HG03095 (cell line): ENCODE results near the gene FOXS1.

Experiments used
- ATAC-seq: cut with Tn5 transposase; IDR thresholded peaks from one replicate; pipeline ENCODE4 v1.9.1; 2021; ENCODE audit warnings: moderate library complexity; ENCODE audit not compliant: unreplicated experiment

FOXS1 gene

DNA sequence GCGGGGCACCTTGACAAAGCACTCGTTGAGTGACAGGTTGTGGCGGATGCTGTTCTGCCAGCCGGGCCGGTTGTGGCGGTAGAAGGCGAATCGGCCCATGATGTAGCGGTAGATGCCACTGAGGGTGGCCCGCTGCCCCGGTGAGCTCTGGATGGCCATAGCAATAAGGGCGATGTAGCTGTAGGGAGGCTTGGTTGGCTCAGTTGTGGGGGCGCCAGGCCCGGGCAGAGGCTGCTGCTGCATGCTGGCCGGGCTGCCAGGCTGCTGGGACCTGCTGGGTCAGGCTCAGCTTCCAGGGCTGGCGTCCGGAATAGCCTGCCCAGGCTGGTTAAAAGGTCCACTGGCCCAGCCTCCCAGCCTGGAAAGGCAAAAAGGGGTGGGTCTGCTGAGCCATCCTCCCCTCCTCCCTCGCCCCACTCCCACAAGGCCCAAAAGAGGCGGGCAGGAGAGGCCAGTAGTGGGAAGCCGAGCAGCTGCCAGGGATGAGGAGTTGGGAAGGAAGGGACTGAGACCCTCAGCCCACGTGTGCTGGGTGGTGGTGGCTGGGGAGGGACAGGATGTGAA, at the start of gene FOXS1:
TSS of gene FOXS1 (minus strand) at position 305 of the 564 bp plus-strand sequence. CDS start at position 243, 62 bp downstream.
- ATAC-seq = no peak

DNA sequence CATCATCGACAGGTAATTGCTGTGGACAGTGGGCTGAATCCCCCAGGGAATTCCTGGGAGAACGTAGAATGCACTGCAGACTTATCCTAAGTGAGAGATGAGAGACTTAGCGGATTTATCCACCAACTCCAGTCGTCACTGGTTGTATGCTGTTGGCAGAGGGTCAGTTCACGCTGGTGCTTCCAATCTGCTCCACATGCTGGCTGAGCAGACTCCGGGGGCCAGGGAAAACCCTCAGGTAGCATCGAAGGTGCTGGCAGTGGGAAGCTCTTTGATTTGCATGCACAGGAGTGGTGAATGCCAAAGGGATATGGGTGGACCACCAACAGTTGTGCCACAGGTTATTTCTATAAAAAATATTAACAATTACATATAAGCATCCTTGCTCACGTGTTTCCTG, 45.2 kb upstream of the FOXS1 start:
- ATAC-seq = no peak

DNA sequence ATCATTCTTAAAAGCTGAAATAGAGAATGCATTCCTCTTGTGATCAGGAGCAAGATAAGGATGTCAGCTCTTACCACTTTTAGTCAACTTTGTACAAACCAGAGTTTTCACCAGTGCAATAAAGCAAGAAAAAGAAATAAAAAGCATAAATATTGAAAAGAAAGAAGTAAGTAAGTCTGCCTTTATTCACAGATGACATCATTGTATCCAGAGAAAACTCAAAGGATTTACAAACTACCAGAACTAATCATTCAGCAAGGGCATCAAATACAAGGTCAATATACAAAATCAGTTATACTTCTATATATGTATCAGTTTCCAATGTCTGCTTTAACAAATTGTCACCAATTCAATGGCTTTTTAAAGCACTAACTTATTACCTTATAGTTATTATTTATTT, 38.4 kb upstream of the FOXS1 start:
- no peak for ATAC-seq

DNA sequence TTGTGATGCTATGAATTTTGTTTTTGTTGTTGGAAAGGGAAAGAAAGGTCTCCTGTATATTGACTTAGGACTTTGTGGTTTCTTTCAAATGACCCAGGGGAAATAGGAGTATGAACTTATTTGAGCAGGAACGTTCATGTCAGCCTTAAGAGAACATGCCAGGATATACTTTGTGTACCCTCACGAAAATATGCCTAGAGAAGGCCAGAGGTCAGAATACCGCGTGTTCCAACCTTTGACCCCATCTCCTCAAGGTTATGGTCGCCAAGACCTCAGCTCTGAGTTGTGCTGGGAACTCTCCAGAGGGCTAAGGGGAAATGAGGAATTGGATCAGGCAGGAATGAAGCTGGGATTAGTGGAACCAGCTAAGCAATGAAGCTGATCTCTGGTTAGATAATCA, 36.5 kb upstream of the FOXS1 start:
- ATAC-seq = no peak

GRCh38 chr20:31879143-31879987, 34.0 kb upstream of the FOXS1 start:
- peak; percentile 70 for ATAC-seq

- ATAC-seq = no peak
Measured at GRCh38 chr20:31877684-31878083, 32.3 kb upstream of the FOXS1 start.

GRCh38 chr20:31875671-31876070, 30.3 kb upstream of the FOXS1 start:
- no peak for ATAC-seq

DNA sequence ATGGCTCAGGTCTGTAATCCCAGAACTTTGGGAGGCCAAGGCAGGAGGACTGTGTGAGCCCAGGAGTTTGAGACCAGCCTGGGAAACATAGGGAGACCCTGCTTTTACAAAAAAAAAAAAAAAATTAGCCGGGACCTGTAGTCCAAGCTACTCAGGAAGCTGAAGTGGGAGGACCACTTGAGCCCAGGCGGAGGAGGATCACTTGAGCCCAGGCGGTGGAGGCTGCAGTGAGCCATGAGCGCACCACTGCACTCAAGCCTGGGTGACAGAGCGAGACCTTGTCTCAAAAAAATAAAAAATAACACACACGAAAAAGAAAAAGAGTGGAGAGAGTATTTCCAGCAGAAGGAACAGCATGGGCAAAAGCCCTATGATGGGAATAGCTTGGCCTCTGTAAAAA, 27.0 kb upstream of the FOXS1 start:
- no peak for ATAC-seq

GRCh38 chr20:31871618-31871954, 26.2 kb upstream of the FOXS1 start:
- ATAC-seq = no peak

DNA sequence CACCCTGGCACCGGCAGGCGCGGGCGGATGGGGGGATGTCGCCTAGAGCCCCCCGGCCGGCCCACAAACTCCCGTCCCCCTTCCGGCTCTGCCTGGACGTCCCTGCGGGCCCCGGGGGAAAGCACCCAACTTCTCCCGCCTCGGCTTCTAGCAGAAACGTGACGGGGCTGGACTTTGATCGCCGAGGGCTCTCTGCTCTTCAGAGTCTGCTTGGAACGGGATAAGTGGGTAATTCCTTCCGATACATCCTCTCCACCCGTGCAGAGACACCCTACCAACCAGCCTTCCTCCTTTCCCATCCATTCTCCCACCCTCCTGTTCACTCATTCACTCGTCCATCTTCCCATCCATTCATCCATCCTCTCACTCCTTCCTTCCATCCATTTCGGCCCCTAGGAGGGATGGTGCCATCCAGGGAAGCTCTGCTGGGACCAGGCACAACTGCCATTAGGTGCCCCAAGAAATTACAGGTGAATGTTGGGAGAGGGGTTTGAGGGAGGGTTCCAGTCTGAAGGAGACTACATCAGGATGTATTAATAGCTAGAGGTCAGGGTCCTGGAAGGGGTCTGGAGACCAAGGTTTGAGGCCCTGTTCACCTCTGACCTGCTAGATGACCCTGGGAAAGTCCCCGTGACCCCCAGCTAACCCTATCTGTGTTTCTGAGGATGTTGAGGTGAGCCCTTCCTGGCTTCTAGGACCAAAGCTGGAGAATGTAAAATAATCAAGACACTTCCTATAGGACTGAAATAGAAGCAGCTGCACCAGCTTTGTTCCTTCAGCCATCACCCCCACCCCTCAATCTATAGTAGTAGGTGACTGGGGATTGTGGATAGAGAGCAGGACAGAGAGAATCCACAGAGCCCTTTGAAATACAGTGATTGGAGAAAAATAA, 25.6 kb upstream of the FOXS1 start:
- no peak for ATAC-seq

DNA sequence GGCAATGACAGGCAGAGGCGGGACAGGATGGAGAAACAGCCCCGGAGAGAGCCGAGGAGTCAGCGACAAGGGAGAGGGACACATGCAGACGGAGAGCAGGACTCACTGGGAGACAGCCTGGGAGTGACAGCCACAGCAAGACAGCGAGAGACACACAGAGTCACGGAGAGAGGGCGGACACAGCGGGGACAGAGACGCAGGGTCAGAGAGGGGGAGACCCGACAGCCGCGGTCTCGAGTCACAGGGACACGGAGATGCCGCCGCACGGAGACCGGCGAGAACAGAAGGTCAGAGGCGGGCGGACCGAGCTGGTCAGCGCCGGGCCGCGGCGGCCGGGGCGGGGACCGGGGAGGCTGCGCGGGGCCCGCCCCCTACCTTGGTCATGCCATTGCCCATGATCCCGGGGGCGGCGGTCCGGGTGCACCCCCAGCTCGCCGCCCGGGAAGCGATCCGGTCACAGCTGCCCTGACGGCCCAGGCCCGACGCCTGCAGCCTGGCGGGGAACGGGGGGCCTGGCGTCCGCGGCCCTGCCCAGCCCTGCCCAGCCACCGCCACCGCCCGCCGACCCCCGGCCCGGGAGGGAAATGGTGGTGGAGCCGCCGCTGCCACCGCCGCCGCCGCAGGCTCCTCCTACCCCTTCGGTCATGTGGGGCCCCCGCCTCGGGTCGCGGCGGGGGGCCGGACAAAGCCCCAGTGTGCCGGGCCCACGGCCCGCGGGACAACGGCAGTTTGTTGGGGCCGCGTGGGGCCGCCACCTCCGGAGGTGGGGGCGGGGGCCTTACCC, 24.7 kb upstream of the FOXS1 start, which contains the start of the genes DUSP15 and TTLL9:
TSS of gene DUSP15 (minus strand) at position 586 of the 784 bp plus-strand sequence. CDS start at position 396, 190 bp downstream.
TSS of gene TTLL9 (plus strand) at position 693 of the 784 bp plus-strand sequence. CDS start 493 bp downstream, outside the sequence.
- no peak for ATAC-seq

DNA sequence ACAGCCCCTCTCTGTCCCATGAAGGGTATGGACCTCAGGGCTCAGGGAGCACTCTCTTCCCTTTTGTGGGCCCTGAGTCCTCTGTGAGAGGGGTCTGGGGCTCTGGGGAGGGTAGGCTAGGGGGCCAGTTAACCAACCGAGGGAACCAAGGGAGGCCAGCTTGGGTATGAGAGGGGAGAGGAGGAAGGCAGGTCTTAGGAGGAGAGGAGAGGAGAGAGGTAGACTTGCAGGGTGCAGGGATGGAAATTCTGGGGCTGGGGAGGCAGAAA, 24.2 kb upstream of the FOXS1 start:
- no peak for ATAC-seq

GRCh38 chr20:31868853-31869672, 23.7 kb upstream of the FOXS1 start:
- ATAC-seq = no peak

- ATAC-seq = no peak
Measured at GRCh38 chr20:31866221-31866620, 20.8 kb upstream of the FOXS1 start.

DNA sequence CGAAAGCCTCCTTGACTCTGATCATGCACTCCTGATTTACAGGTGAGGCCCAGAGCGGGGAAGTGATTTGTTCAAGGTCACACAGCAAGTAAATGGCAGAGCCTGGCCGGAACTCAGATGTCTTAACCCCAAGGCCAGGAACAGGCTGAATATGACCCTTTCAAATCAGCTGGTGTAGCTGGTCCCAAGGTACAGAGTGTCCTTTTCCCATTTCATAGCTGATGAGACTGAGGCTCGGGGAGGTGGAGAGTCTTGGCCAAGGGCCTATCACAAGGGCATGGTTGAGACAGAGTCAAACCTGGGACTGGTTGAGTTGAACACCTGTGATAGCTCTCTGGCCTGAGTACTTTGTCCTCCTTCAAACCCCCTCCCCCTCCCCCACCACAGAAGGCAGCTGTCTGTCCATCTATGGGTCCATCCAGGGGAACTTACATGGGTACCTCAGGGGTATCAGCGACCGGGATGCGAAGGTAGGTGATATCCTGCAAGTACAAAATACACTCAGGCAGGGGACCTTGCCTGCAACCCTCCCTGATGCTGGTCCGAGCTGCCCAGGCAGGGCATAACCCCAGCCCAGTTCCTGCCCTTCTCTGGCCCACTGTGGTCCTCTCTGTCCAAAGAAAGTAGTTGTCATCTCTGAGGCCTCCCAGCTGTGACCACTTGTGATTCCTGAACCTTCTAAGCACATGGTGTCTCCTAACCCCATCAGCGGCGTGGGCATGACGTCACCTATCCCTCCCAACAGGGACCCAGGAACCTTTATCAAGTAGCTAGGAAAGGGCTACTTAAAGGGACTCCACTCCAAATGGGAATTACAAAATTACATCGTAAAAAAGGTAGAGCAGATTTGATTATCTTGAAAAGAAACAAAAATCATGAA, 19.4 kb upstream of the FOXS1 start:
- ATAC-seq = no peak

- ATAC-seq = no peak
Measured at GRCh38 chr20:31863296-31864085, 18.1 kb upstream of the FOXS1 start.

- no peak for ATAC-seq
Measured at GRCh38 chr20:31862506-31862905, 17.1 kb upstream of the FOXS1 start.

- no peak for ATAC-seq
Measured at GRCh38 chr20:31862157-31862470, 16.7 kb upstream of the FOXS1 start.
